ENCODE results near the gene BOLA1. TPM values are rescaled to one million over a fixed set of nuclear protein-coding genes. Genes with fewer than 3 reads are reported as not detected.

Gene BOLA1
- total and polyA plus RNA-seq, 2 of the 13 experiments (the other 11 are each of a cell fraction or from before 2014, with no cell fraction given), result 3.2 to 4.2 TPM

DNA sequence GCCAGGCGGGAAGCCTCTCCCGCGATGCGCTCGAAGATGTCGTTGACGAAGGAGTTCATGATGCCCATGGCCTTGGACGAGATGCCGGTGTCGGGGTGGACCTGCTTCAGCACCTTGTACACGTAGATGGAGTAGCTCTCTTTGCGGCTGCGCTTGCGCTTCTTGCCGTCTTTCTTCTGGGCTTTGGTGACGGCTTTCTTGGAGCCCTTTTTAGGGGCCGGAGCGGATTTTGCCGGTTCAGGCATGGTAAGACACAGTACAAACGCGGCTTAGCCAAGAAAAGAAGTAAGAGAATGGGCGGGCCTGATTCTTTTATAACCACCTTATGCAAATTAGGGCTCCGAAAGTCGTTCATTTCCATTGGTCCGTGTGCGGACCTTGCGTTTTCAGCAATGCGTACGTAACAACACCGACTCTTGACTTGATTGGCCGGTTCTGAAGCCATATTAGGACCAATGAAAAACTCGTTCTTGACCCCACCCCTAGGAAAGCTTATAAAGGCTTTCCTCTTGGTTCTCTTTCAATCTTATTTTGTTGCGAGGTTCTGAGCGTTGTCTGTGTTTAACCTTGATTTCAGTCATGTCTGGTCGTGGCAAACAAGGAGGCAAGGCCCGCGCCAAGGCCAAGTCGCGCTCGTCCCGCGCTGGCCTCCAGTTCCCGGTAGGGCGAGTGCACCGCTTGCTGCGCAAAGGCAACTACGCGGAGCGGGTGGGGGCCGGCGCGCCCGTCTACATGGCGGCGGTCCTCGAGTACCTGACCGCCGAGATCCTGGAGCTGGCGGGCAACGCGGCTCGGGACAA, 12.8 kb upstream of the BOLA1 start (continued):
- TF ChIP-seq, protein P1, sequence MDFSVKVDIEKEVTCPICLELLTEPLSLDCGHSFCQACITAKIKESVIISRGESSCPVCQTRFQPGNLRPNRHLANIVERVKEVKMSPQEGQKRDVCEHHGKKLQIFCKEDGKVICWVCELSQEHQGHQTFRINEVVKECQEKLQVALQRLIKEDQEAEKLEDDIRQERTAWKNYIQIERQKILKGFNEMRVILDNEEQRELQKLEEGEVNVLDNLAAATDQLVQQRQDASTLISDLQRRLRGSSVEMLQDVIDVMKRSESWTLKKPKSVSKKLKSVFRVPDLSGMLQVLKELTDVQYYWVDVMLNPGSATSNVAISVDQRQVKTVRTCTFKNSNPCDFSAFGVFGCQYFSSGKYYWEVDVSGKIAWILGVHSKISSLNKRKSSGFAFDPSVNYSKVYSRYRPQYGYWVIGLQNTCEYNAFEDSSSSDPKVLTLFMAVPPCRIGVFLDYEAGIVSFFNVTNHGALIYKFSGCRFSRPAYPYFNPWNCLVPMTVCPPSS (IDR thresholded peaks at IDR 0.05), result no peak
- TF ChIP-seq HDAC6 (IDR thresholded peaks at IDR 0.05; ENCODE audit: low read depth, low read length) (no peak), NFYC (CRISPR knock-in tag; IDR thresholded peaks at IDR 0.05) (peak; percentile 93), MED1 (CRISPR knock-in tag; IDR thresholded peaks at IDR 0.05) (peak; percentile 84), NCOR1 (IDR thresholded peaks at IDR 0.05; ENCODE audit: borderline replicate concordance, low read length) (no peak), THAP8 (CRISPR knock-in tag; IDR thresholded peaks at IDR 0.05; ENCODE audit: borderline replicate concordance) (0 out of 2 replicates have a peak, but pooled peaks have one; percentile 1), ZNF10 (CRISPR knock-in tag; IDR thresholded peaks at IDR 0.05; ENCODE audit: borderline replicate concordance, low read depth) (no peak), MED8 (CRISPR knock-in tag; IDR thresholded peaks at IDR 0.05; ENCODE audit: insufficient replicate concordance) (peak; percentile 93), POLR2AphosphoS5 (IDR thresholded peaks at IDR 0.05; ENCODE audit: low read depth, low read length) (peak; percentile 92), CAMTA2 (CRISPR knock-in tag; IDR thresholded peaks at IDR 0.05; ENCODE audit: borderline replicate concordance) (no peak), ZNF367 (CRISPR knock-in tag; IDR thresholded peaks at IDR 0.05; ENCODE audit: borderline replicate concordance) (0 out of 2 replicates have a peak, but pooled peaks have one; percentile 52), FOXA1 (IDR thresholded peaks at IDR 0.05) (no peak), FOXA1 (CRISPR knock-in tag; IDR thresholded peaks at IDR 0.05) (peak; percentile 41), ZMYM4 (CRISPR knock-in tag; IDR thresholded peaks at IDR 0.05) (peak; percentile 81), HMGXB3 (CRISPR knock-in tag; IDR thresholded peaks at IDR 0.05; ENCODE audit: borderline replicate concordance) (peak; percentile 59; the same call in 1 of the 2 replicates), PHF20 (CRISPR knock-in tag; IDR thresholded peaks at IDR 0.05) (no peak), ZNF484 (CRISPR knock-in tag; IDR thresholded peaks at IDR 0.05; ENCODE audit: borderline replicate concordance, low read depth) (no peak), ZKSCAN5 (CRISPR knock-in tag; IDR thresholded peaks at IDR 0.05) (no peak), EP300 (IDR thresholded peaks at IDR 0.05; ENCODE audit: low read depth in 2 of 2, low read length in 2 of 2) (no peak), EP300 (CRISPR knock-in tag; IDR thresholded peaks at IDR 0.05; ENCODE audit: borderline replicate concordance) (0 out of 2 replicates have a peak, but pooled peaks have one; percentile 7), KAT7 (CRISPR knock-in tag; IDR thresholded peaks at IDR 0.05; ENCODE audit: borderline replicate concordance) (0 out of 2 replicates have a peak, but pooled peaks have one; percentile 23), SSRP1 (CRISPR knock-in tag; IDR thresholded peaks at IDR 0.05) (no peak), FOXK1 (CRISPR knock-in tag; IDR thresholded peaks at IDR 0.05; ENCODE audit: borderline replicate concordance, low read depth) (peak; percentile 60; the same call in 1 of the 2 replicates)
- TF ChIP-seq, protein P2, sequence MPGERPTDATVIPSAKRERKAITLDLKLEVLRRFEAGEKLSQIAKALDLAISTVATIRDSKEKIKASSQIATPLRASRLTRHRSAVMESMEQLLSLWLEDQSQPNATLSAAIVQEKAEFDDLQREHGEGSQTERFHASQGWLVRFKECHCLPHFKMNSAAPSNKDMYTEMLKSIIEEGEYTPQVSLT (CRISPR knock-in tag; IDR thresholded peaks at IDR 0.05; ENCODE audit: borderline replicate concordance, low read depth), result no peak

All from HepG2 (cell line).